ENCODE measurements around the gene MB.

DNA sequence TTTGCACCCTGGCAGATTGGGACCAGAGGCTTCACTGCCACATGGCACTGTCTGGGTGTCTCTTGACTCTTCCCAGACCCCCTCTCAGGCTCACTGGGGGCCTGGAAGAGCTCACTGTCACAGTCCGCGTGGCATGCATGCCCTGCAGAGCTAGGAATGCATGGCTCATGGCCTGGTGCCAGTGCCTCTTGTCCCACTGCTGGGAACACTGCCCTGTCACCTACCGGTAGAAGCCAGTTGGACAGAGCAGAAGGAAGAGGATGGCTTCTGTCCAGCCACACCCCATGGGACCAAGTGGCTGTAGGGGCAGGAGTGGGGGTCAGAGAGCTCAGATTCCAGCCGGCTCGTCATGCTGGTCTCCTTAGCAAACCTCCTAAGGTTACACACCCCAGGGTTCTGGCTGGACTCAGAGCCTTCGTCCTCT, 29.7 kb downstream of the MB start:
- TF ChIP-seq CTCF (IDR thresholded peaks at IDR 0.05) (no peak), POLR2AphosphoS5 (IDR thresholded peaks at IDR 0.05; ENCODE audit: low read depth, low read length) (no peak), TCF7L2 (IDR thresholded peaks at IDR 0.05; ENCODE audit: low read depth, low read length) (no peak)
- TF ChIP-seq, protein P1, sequence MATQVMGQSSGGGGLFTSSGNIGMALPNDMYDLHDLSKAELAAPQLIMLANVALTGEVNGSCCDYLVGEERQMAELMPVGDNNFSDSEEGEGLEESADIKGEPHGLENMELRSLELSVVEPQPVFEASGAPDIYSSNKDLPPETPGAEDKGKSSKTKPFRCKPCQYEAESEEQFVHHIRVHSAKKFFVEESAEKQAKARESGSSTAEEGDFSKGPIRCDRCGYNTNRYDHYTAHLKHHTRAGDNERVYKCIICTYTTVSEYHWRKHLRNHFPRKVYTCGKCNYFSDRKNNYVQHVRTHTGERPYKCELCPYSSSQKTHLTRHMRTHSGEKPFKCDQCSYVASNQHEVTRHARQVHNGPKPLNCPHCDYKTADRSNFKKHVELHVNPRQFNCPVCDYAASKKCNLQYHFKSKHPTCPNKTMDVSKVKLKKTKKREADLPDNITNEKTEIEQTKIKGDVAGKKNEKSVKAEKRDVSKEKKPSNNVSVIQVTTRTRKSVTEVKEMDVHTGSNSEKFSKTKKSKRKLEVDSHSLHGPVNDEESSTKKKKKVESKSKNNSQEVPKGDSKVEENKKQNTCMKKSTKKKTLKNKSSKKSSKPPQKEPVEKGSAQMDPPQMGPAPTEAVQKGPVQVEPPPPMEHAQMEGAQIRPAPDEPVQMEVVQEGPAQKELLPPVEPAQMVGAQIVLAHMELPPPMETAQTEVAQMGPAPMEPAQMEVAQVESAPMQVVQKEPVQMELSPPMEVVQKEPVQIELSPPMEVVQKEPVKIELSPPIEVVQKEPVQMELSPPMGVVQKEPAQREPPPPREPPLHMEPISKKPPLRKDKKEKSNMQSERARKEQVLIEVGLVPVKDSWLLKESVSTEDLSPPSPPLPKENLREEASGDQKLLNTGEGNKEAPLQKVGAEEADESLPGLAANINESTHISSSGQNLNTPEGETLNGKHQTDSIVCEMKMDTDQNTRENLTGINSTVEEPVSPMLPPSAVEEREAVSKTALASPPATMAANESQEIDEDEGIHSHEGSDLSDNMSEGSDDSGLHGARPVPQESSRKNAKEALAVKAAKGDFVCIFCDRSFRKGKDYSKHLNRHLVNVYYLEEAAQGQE (IDR thresholded peaks at IDR 0.05; ENCODE audit: insufficient read depth in 1 of 2, low read depth in 2 of 2, low read length in 1 of 2) = no peak
